ENCODE results near the gene NACA. TPM values are rescaled to one million over a fixed set of nuclear protein-coding genes. Genes with fewer than 3 reads are reported as not detected.

NACA gene
- total RNA-seq, 1 experiment from 2014 or later: 896 TPM

DNA sequence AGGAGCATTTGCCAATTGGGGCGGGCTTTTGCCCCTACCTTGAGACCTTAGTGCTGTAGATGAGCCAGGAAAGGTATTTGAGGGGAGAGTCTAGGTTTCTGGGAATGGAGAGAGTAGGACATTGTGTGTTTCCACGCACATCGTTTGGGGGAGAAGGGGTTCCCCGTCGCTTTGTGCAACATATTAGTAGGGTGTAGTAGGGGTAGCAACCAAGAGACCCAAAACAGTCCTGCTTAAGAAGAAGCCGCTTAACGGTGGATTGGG is 36.3 kb downstream of the NACA start:
- TF ChIP-seq CBX3 (IDR thresholded peaks at IDR 0.05; ENCODE audit: low read depth): no peak
- TF ChIP-seq, protein P1, sequence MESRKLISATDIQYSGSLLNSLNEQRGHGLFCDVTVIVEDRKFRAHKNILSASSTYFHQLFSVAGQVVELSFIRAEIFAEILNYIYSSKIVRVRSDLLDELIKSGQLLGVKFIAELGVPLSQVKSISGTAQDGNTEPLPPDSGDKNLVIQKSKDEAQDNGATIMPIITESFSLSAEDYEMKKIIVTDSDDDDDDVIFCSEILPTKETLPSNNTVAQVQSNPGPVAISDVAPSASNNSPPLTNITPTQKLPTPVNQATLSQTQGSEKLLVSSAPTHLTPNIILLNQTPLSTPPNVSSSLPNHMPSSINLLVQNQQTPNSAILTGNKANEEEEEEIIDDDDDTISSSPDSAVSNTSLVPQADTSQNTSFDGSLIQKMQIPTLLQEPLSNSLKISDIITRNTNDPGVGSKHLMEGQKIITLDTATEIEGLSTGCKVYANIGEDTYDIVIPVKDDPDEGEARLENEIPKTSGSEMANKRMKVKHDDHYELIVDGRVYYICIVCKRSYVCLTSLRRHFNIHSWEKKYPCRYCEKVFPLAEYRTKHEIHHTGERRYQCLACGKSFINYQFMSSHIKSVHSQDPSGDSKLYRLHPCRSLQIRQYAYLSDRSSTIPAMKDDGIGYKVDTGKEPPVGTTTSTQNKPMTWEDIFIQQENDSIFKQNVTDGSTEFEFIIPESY (IDR thresholded peaks at IDR 0.05; ENCODE audit: extremely low read depth, insufficient replicate concordance, low read length): no peak
- TF ChIP-seq, protein P2, sequence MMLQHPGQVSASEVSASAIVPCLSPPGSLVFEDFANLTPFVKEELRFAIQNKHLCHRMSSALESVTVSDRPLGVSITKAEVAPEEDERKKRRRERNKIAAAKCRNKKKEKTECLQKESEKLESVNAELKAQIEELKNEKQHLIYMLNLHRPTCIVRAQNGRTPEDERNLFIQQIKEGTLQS (IDR thresholded peaks at IDR 0.05): no peak
- TF ChIP-seq RAD21 (IDR thresholded peaks at IDR 0.05; ENCODE audit: low read depth): no peak
- TF ChIP-seq, protein P3, sequence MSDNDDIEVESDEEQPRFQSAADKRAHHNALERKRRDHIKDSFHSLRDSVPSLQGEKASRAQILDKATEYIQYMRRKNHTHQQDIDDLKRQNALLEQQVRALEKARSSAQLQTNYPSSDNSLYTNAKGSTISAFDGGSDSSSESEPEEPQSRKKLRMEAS (IDR thresholded peaks at IDR 0.05): no peak
- TF ChIP-seq SRF (IDR thresholded peaks at IDR 0.05; ENCODE audit: low read depth): no peak
- no peak for TF ChIP-seq ELF1 (IDR thresholded peaks at IDR 0.05; ENCODE audit: borderline replicate concordance, low read depth)
- no peak for TF ChIP-seq EZH2phosphoT487 (IDR thresholded peaks at IDR 0.05; ENCODE audit: borderline replicate concordance)
- no peak for TF ChIP-seq FOSL1 (IDR thresholded peaks at IDR 0.05; ENCODE audit: low read depth)
- TF ChIP-seq, protein P4, sequence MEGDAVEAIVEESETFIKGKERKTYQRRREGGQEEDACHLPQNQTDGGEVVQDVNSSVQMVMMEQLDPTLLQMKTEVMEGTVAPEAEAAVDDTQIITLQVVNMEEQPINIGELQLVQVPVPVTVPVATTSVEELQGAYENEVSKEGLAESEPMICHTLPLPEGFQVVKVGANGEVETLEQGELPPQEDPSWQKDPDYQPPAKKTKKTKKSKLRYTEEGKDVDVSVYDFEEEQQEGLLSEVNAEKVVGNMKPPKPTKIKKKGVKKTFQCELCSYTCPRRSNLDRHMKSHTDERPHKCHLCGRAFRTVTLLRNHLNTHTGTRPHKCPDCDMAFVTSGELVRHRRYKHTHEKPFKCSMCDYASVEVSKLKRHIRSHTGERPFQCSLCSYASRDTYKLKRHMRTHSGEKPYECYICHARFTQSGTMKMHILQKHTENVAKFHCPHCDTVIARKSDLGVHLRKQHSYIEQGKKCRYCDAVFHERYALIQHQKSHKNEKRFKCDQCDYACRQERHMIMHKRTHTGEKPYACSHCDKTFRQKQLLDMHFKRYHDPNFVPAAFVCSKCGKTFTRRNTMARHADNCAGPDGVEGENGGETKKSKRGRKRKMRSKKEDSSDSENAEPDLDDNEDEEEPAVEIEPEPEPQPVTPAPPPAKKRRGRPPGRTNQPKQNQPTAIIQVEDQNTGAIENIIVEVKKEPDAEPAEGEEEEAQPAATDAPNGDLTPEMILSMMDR (IDR thresholded peaks at IDR 0.05 in 2 of 3, conservative IDR thresholded peaks at IDR 0.05 in 1 of 3; ENCODE audit: borderline replicate concordance in 1 of 3, insufficient read depth in 1 of 3, low read depth in 2 of 3, low read length in 2 of 3): no peak
- no peak for TF ChIP-seq CEBPB (IDR thresholded peaks at IDR 0.05; ENCODE audit: low read depth)
- TF ChIP-seq EZH2 (IDR thresholded peaks at IDR 0.05): no peak
- TF ChIP-seq ZFX (IDR thresholded peaks at IDR 0.05): no peak
- no peak for TF ChIP-seq TCF7L2 (IDR thresholded peaks at IDR 0.05; ENCODE audit: borderline replicate concordance, extremely low read depth, insufficient read depth, insufficient read length)
- no peak for TF ChIP-seq SIN3A (IDR thresholded peaks at IDR 0.05; ENCODE audit: low read depth)
- TF ChIP-seq SP1 (IDR thresholded peaks at IDR 0.05; ENCODE audit: low read depth): no peak
- no peak for TF ChIP-seq POLR2A (IDR thresholded peaks at IDR 0.05; ENCODE audit: borderline replicate concordance, extremely low read depth, insufficient read depth, insufficient read length)
- no peaks in the 10 kb centered on the region for H3K27me3 ChIP-seq (ENCODE audit: insufficient read depth, low read length)
- H3K4me3 ChIP-seq (replicated peaks in 1 of 2; ENCODE audit: low read depth in 1 of 2, low read length in 2 of 2): peak overlapping the region; percentile 55 to 99
- peak overlapping the region; percentile 97 for H3K27ac ChIP-seq (ENCODE audit: low read depth, low read length)
- H3K79me2 ChIP-seq (ENCODE audit: insufficient read depth, low read length): peaks cover 48% of the 10 kb centered on the region
- no peaks in the 10 kb centered on the region for H3K9me2 ChIP-seq (ENCODE audit: insufficient read depth)
- peak overlapping the region; percentile 96 for H3K4me2 ChIP-seq (ENCODE audit: low read length)
- DNase-seq (ENCODE audit: low read depth, low spot score): no peak
- ATAC-seq: no peak; the same call in 1 of the 2 replicates
- TSS peak; percentile 98 for BruUV-seq (replicated peaks)
- ChIA-PET RAD21 (ENCODE audit: low non-redundant PET in 1 of 2, low total read pairs in 2 of 2, uncharacterized antibody in 2 of 2, unreplicated experiment in 2 of 2) (no interaction called here), CTCF (interaction anchor here (1.2 to 1.9 kb wide), 3 partner anchors 10 to 53 kb away, joined by 3 to 16 read pairs (median 4); no protein-coding TSS in a partner anchor), POLR2A (interaction anchor here (0.6 to 2.1 kb wide), 18 partner anchors 9 to 423 kb away, joined by 3 to 31 read pairs (median 4); partner anchors contain the start of genes NACA, RBMS2 and STAT6)
- H3K36me3 ChIP-seq (ENCODE audit: control insufficient read depth in 1 of 2, insufficient read depth in 2 of 2, low read length in 2 of 2): peaks cover 11 to 16% of the 10 kb centered on the region in 2 experiments
- H2AFZ ChIP-seq (ENCODE audit: low read depth, low read length, poor library complexity, severe bottlenecking): no peak overlapping the region
- H3K9me3 ChIP-seq (ENCODE audit: control insufficient read depth in 1 of 2, insufficient read depth in 1 of 2, low read depth in 1 of 2, low read length in 2 of 2): no peaks in the 10 kb centered on the region
- peak overlapping the region; percentile 97 for H3K9ac ChIP-seq (ENCODE audit: low read length)
- peaks cover 15% of the 10 kb centered on the region; the same call in 1 of the 2 replicates for H4K20me1 ChIP-seq (ENCODE audit: insufficient read depth)
- H3K4me1 ChIP-seq (ENCODE audit: control insufficient read depth in 1 of 2, insufficient read depth in 2 of 2, low read length in 2 of 2): peaks cover 6 to 49% of the 10 kb centered on the region in 2 experiments; a peak in 3 of 4 replicates
- intact Hi-C loops (cut with micrococcal nuclease): loop anchor here (2.0 kb wide), 3 partner anchors 36 to 52 kb away; partner anchors contain the start of gene NACA

All from HCT116 (cell line).